Right hindlimb (tissue), 1 donor: ENCODE measurements around the gene CD2AP.
"Not testable (repeated sequence)": the region's sequence is repeated elsewhere in the genome, so short reads cannot be mapped to it uniquely, and the experiment has no call there.

Experiments used
- DNase-seq: peaks from one replicate; pipeline ENCODE4 v3.0.0-alpha.2; 2018

Gene CD2AP

DNA sequence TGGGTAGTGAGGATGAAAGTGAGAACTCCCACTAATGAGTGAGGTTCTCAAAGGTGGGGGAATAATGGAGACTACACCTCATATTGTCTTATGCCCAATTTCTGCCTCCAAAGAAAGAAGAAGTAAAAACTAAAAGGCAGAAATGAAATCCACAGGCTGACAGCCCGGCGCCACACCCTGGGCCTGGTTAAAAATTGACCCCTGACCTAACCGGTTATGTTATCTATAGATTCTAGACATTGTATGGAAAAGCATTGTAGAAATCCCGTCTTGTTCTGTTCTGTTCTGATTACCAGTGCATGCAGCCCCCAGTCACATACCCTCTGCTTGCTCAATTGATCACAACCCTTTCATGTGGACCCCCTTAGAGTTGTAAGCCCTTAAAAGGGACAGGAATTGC, 170.0 kb downstream of the CD2AP start:
- DNase-seq = not testable (repeated sequence)

DNA sequence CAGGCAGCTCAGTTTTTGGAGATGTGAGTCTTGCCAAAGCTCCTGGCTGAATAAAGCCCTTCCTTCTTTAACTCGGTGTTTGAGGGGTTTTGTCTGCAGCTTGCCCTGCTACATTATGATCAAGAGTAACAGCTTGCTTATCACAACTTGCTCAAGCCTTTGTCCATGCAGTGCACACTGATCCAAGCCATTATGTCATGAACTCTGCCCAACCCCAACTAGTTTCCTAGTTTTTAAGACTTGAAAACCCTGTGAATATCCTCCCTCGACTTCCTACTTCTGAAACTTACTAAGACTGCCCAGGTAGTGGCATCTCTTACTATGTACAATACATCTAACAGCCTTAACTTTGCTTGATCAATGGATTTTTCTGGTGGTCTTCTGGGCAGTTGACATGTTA, 170.4 kb downstream of the CD2AP start:
- DNase-seq = no peak

DNA sequence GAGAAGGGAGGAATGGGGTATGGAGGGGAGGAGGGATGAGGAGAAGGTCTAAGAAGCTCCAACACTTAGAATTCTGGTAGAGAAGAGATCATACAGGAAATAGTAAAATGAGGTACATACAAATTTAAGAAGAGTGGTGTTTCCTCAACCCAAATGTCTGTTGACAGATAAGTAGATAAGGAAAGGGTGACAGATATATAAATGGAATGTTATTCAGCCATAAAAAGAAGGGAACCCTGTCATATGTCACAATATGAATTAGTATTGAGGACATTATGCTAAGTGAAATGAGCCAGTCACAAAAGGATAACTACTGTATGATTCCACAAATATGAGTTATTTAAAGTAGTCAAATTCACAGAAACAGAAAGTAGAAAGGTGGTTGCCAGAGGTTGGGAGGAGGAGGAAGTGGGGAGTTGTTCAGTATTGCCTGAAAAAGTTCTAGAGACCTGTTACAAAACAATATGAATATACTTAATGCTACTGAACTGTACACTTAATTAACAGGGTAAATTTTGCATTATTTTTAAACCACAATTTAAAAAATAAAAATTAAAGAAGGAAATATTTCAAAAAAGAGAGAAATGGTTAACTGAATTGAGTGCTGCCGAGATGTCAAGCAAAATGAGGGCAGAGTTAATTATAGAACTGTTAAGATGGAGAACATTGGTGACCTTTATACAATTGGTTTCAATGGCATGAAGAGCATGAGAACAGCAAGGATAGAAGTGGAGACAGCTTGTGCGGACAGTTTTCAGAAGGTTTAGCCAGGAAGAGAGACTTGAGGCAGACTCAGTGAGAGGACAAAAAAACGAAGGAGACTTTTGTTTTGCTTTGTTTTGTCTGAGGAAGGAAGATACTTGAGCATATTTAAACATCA, 173.2 kb downstream of the CD2AP start:
- DNase-seq = no peak

DNA sequence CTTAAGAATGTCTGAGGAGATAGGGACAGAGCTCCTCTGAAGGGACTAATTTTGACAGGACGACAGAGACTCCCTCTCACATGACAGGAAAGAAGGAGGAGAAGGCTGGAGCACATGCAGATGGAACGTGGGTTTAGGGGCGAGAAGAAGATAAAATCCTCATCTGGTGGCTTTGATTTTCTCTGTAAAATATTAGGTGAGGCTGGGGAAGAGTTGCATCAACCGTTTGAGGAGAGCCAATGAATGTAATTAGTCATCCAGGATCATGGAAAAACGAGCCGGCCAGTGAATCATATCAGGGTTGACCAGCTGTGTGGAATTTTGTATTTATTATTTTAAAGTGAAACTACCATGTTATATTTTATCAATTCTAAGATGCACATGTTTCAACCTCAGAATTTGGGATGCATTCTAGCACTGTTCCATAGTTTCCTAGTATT, 173.9 kb downstream of the CD2AP start:
- DNase-seq = no peak

DNA sequence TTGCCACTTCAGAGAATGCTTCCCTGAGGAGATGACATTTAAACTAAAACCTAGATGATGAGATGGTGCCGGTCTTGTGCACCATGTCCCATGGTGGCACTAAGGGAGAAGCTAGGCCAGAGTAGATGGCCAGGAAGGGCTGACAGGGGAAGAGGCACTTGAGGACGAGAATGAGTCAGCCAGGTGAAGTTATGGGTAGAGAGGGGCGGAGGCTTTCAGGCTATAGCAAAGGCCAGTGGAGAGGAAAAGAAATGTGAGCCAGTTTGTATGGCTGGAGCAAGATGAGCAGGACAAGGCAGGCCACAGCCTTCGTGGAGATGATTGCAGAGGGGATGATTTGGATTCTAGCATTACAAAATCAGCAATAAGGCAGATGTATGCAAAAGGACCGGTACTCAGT, 176.1 kb downstream of the CD2AP start:
- DNase-seq = no peak

DNA sequence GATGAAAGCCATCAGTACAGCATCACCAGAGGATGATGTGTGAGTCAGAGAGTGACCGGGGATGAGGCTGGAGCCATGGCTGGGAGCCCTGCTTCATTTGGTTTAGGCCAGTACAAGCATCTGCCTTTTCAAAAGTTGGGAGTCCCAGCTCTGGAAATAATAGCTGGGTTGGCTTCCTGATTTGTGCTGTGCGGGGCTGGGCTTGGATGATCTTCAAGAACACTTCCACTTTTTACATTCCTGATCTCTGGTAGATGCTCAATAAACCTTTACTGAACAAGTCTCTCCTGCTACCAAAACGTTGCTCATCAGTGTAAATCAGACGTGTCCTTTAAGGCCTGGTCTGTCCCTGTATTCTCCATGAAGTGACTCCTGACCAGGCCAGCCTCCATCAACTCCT, 176.7 kb downstream of the CD2AP start:
- DNase-seq = no peak

DNA sequence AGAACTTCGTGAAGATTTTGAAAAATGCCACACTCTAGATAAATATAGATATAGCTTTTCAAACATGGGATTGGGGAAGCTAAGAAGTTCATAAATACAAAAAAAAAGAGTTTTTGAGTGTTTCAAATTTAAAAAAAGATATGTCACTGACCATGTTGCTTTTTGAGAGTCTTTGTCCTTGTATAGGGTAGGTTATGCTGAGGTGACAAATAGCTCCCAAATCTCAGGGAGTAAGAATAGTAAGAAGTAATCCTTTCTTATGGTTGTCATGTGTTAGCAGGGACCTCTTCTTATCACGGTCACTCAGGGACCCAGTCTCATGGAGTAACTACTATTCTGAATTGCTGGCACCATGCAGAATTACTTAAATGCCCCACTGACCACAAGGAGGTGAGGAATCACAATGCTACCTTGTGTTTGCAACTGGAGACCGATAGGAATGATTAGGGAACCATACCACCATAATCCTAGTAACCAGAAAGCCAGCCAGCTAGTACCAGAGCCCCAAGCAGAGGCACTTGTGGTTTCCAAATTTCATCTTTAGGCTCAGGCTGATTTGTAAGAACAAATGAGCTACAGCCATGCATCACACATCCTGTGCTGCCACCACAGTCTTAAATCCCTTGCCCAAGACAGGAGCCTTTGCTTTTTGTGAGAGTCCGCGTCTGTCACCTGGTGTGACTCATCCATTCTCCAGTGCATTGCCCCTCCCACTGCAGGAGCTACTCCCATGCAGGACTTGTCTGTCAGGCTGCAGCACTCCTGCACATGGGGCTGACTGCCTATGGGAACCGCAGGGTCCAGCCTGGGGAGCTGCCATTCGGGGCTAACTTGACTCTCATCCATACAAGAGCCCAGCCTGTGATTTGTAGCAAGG, 178.4 kb downstream of the CD2AP start:
- DNase-seq = no peak

DNA sequence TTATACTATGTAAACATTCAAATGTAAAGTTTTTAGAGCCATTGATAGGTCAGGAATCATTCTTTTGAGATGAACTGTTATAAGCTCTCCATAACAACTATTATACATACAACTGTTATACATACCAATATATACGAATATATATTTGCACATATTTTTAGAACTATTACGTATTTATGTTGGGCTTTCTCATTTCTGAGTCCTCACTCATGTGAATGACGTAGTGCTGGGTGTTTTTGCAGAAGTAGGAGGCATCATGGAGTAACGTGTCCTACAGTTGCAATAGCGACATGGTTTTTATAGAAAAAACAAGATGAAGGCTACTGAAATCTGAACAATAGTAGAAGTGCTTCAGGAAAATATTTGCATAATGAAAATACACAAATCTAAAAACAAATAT, 184.4 kb downstream of the CD2AP start:
- no peak for DNase-seq

DNA sequence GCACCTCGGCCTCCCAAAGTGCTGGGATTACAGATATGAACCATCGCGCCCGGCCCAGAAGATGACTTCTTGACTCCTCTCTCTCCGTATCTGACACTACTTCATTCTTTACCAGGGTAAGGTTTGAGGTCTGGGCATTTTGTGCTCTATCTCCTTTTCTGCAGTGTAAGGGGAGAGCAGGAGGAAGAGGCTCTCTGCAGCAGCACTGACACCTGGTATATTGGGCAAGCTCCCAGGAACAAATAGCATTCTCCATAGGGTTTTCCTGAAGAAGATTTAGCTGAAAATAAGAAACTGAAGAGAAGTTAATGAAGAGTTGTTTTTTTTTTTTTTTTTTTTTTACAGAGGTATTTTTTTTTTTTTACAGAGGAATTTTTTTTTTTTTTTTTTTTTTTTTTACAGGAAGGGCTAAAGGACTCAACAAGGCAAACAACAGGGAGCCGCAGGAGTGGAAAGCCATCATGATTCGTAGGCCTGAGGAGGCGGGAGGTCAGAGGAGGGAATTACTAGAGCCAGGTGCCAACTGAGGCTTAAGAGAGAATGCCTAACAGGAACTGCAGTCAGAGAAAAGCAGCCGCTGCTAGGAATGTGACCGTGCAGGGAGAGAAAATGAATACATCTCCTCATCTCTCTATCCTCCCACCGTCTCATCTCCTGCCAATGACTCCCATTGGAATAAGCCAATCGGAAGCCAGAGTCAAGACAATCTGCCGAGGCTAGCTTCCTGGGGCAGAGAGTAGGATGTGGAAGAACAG, 186.1 kb downstream of the CD2AP start:
- peak; percentile 18 for DNase-seq

DNA sequence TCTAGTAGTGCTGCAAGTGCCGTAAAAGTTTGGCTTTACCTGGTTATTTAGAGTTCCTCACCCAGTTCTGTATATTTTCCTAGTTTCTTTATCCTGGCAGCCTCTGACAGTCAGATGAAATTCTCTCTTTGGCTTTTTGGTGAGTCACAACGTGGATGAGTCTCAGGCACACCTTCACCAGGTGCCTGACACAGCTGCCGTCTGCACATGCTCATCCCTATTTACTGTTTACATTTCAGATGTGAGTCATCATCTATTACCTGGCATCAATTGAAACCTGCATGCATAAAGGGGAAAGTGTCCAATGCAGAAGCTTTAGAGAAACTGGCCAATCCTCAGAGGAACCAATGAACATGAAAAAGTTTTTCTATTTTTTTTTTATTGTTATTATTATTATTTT, 187.5 kb downstream of the CD2AP start:
- no peak for DNase-seq

DNA sequence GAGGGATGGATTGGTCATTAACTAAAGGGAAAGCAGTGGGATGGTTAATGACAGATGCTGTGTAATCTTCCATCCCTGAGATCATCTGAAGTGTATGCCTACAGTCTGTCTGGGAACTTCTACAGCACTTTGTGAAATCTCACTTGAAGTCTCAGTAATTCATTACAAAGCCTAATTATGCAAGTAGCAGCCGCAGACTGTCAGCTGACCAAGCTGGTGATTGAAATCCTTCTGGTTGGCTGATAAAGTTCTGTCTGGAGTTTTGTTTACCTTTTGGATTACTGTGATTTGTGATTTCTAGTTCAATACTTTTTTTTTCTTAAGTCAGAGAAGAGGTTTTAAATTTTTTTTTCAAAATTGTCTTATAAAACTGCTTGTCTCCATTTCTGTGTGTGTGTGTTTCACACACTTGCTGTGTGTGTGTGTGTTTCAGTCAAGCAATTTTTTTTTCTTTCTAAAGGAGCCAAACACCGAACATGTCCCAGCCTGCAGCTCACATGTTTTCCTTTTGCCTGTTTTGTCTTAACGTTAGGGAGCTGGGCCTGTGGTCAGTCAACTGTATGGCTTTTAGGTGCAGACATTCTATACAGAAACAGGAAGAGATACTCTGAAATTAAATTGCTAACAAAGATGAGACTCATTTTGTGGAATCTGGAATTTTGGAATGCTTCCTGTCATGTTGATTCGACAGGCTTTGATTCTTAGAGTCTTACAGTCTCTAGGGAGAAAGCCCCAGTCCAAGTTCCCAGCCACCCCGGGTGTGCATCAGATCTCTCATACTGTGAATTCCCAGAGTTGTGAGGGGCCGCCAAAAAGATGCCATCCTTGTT, 192.3 kb downstream of the CD2AP start:
- DNase-seq = no peak

DNA sequence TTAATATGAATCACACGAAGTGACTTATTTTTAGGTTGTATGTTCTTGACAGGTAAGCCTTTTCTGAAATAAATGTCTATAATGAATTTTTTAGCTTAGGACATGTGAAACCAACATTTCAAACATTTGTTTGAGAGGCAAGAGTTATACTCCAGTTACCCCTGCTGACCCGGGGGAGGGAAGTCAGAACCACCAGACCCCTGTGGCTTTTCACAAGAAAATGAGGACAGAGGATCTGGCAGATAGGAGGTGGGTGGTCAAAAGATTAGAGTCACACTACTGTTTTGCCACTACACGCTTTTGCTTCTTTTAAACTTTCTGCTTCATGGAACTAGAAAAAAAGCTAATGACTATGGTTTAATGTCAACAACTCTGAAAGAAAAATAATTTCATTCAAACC, 193.3 kb downstream of the CD2AP start:
- DNase-seq = no peak

DNA sequence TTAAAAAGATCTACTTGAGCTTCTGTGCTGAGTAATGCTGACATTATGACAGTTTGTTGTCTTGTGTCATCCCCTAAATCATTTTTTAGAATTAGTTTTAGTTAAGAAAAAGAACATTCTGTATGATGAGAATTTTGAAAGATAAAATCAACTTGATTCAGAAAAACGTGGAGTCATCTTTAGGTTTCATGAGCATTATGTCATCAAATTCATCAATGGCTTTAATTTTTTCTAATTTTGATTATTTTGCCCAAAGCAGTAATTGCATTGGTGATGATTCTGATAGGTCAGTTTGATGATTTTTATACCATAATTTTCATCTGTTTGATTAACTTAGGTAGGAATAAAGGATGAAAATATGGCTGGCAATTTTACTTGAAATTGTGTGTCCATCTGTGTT, 194.2 kb downstream of the CD2AP start:
- DNase-seq = no peak

DNA sequence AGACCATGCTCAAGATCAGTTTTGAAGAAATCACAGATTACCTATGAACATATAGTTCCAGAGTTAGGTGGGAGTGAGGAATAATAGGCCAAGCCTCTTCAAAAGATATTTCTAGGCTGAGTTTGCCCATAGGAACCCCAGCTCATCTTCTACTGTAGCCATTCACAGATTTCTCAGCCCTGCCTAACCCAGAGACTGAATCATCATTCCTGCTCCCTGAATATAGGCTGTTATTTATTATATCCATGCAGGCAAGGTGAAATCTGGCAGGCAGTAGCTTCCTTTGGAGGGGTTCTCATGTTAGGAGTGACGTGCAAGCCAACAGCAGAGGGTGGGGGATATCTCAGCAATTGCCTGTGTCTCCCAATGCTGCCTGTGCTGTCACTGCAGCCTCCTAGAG, 195.2 kb downstream of the CD2AP start:
- no peak for DNase-seq

DNA sequence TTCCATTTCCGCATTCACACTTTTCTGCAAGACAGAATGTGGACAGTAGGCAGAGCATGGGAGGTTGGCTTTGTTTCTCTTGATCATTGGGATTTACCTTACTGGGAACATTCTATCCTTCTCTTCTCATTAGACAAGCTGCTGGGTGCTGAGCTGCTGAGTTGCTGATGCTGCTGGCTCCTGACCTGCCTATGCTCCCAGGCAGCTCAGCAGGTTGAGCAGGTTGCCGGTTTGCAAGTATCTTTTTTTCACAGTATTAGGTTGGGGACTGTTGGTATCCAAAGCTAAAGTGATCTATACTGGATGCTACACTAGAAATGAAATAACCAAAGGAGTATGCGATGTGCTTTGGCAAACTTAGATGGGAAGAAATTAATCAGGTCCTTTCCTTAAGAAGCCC, 197.1 kb downstream of the CD2AP start:
- no peak for DNase-seq
